NCI-H146 treated with DMSO at 0.1 percent for 48 hours (cell line): Measurements from ENCODE around the gene TREX2.

Source experiments
- DNase-seq: peaks from one replicate; lab custom pipeline; 2025; ENCODE audit not compliant: unreplicated experiment; lab: John Stamatoyannopoulos, UW

Gene TREX2

GRCh38 chrX:153457136-153457825, 11.4 kb upstream of the TREX2 start:
- DNase-seq = no peak

DNA sequence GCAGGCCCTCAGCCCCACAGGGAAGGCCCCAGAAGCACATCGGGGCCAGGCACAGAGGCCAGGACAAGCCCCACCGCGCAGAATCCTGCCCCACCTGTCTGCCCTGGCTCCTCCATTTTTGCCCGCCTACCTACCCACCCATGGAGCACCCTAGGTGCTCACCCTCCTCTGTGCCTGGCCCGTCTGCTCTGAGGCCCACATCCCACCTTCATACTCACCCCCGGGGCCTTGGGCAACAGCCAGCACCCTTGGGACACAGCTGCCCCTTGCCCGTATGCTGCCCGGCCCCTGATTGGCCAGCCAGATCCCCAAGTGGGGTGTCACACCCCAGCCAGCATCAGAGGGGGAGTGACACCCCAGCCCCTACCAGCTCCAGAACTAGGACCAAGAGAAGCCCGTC, 10.8 kb upstream of the TREX2 start:
- DNase-seq = no peak

DNA sequence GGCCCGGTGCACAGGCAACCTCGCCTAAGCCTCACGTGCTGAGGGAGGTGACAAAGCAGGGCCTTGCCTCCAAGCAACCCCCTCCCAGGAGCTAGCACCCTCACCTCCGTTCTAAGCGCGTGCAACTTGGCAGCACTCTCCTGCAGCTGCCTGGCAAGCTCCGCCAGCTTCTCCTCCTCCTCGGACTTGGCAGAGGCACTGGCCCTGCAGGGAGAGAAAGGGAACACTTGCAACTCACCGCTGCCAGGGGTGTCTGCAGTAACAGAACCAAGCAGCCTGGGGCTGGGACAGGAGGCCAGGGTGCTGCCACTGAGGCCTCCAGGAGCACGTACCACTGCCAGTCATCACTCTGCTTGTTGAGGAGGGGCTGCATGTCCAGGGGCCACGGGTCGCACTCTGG, 10.3 kb upstream of the TREX2 start:
- DNase-seq = no peak

- no peak for DNase-seq
These were observed 9.7 kb upstream of the TREX2 start for GRCh38 chrX:153455571-153455970.

DNA sequence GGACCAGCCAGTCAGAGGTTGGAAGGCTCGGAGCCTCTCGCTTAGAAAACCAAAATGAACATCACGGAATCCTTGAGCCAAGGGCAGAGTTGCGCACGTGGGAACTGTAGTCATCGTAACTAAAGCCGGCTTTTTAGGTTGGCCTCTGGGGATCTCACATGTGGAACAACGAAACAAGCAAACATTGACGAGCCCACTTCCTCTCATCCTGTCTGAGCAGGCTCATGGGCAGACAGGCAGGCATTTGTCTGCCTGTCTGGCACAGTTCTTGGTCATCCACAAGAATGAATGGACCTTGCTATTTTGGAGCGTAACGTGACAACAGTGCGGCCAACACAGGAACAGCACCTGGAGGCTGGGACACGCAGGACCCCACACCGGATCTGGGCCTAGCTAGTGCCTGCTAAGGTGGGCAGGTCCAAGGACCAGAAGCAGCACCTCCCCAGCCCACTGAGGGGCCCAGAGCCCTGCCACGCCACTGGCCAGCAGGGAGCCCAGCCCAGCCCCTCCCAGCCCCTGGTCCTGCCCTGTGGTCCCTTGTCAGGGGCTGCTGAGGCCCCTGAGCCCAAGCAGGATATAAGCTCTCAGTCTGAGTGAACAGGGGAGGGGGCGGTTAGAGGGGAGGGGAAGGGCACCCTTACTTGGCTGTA, 9.2 kb upstream of the TREX2 start:
- DNase-seq = no peak

GRCh38 chrX:153450949-153451277, 5.1 kb upstream of the TREX2 start:
- no peak for DNase-seq

- no peak for DNase-seq
These were observed 4.5 kb upstream of the TREX2 start for GRCh38 chrX:153450114-153450948.

GRCh38 chrX:153449368-153450113, 3.7 kb upstream of the TREX2 start:
- DNase-seq = no peak

GRCh38 chrX:153448556-153449367, 2.9 kb upstream of the TREX2 start:
- DNase-seq = no peak

DNA sequence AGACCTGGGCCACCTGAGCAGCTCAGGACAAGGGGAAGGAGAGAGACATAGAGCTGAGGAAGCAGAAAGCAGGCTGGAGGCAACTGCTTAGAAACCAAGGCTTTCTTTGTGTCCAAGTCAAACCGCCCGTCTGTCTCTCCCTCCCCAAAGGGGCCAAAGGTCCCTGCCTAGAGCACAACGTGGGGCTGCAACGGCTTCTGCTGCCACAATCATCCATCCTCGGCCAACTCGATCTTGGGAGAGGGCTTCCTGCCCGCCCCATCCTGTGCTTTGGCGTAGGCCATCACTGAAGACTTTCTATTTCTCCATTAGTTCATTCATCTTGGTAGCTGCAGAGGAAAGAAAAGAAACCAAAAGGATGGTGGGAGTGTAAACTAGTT, 1.7 kb upstream of the TREX2 start:
- DNase-seq = no peak

DNA sequence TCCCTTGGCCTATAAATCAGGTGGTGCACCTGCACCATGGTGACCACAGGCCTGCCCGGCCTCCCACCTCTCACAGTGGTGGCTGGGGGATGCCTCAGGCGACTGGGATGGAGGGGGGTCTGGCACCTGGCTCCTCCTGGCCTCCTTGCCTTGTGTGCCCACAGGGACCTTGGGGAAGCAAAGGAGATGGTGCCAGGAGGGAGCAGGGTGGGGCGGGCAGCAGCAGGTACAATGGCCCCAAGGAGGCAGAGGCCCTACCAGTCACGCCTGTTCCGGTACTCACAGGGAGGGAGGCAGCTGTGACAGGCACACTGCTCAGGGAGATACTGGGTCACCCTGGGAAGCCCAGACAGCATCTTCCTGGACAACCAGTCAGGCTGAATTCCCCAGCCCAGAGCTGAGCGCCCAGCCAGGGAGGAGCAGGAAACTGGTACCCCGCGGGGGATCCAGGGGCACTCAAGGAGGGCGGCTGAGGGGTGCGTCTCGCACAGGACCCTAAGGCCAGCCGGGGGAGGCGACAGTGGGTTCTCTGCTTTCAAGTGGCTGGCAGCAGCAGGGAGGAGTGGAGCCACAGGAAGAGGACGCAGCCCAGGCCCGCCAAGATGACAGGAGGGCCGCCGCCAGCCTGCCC, 1.2 kb upstream of the TREX2 start:
- no peak for DNase-seq

DNA sequence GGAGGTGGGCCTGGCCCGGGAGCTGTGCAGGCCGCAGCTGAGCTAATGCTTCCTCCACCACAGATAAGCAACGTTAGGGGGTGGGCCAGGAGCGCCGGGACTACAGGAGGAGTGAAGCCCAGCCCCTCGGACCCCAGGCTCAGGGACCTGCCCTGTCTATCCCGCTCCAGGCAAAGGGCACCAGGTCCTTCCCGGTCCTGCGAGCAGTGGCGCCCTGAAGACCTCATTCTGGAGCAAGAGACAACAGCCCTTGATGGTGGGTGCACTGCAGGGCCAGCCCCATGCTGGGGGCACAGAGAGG, 730 bp upstream of the TREX2 start:
- no peak for DNase-seq

DNA sequence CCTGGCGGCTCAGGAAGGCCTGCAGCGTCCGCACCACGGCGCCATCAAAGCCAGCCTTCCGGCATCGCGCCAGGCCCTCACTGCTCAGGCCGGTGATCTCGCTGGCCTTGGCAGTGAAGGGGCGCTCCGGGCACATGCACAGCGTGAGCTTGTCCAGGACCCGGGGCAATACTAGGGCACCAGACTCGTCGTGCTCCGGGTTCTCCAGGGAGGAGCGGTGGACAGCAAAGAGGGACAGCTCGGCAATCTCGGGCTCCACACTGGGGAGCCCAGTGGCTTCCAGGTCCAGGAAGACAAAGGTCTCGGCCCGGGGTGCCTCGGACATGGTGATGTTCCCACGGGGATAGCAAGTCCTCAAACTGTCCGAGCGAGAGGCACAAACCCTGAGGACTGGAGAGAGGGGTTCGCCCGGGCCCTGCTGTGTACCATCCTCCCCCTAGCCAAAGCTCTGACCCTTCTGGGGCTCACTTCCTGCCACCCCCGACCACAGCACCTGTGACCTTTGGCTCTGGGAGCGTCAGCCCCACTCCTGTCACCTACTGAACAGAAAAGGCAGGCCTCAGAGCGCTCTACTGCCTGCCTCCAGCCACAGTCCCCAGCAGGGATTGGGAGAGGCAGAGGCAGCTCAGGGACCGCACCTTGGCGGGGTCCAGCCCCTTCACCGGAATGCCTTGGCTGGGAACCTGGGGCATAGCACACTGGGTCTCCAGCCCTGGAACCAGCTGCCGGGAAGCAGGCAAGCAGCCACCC, 575 bp downstream of the TREX2 start:
- DNase-seq = no peak

GRCh38 chrX:153444333-153445011, 1.4 kb downstream of the TREX2 start:
- DNase-seq = no peak

DNA sequence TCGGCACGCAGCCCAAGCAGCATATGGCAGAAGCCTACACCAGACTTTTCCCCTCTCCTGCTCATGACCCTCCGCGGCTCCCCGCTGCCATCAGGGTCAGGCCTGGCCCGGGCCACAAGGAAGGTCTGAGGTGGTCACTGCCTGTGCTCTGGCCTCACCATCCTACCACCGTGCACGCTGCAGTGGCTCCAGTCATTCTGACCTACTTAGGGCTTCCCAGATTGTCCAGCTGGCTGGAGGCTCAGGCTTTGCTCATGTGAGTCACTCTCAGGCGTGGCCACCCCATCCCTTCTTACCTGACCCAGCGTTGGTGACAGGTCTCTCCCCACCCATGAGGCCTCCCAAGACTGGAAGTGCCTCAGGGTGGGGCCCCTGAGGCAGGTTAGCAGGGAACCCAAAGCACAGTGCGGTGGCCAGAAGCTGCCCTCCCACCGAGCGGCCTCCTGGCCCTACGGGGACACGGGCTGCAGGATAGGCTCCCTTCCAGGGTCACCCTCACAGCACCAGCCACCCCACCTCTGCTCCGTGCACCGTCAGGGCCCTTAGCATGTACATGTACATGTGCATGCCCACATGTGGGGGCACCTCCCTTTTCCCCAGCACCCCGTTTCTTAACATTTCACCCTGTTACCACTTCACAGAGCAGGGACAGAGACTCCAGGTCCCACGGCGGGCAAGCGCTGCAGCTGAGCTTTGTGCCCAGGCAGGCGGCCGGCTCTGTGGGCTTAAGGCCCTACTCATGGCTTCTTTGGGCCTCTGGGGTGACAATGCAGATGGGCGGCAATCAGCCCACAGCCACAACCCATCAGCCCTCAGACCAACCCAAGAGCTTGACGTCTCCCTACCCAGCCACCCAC, 2.2 kb downstream of the TREX2 start:
- DNase-seq = no peak

GRCh38 chrX:153442463-153442862, 3.4 kb downstream of the TREX2 start:
- no peak for DNase-seq

DNA sequence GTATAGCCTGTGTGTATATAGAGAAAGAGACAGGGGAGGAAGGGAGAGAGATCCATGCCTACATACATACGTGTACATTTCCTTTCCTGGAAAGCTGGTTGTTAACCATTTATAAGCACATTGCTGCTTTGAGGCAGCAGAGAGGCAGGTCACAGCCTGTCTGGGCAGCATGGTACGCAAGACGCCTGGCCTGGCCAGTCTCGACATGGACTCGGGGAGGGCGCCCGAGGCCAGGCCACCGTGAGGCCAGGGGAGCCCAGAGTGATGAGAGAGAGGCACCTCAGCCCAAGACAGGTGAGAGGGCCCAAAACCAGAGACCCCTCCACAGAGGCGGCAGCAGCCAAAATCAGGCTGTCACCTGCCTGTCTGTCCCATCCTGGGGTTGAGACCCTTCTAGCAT, 3.9 kb downstream of the TREX2 start:
- DNase-seq = no peak

- DNase-seq = no peak
These were observed 4.6 kb downstream of the TREX2 start for GRCh38 chrX:153441296-153441695.
